ENCODE measurements around the gene TMEM151A. TPM values are rescaled to one million over a fixed set of nuclear protein-coding genes. Genes with fewer than 3 reads are reported as not detected.
"Not testable (repeated sequence)": the region's sequence is repeated elsewhere in the genome, so short reads cannot be mapped to it uniquely, and the experiment has no call there.

The TMEM151A gene
- total and polyA plus RNA-seq, 4 donors = 0.05 to 0.13 TPM; not detected in 2

- no peak for TF ChIP-seq TAF1 (conservative IDR thresholded peaks at IDR 0.05)
Measured at GRCh38 chr11:66247801-66248200, 43.9 kb upstream of the TMEM151A start (continued).

GRCh38 chr11:66248903-66249302, 42.8 kb upstream of the TMEM151A start:
- Histone ChIP-seq H3K36me3 (ENCODE audit: control insufficient read depth in 4 of 4, insufficient read depth in 3 of 4, low read depth in 1 of 4, low read length in 3 of 4) (peaks cover 0 to 4% (median 0%) of the 10 kb centered on the region in 4 donors), H3K27ac (ENCODE audit: low read depth in 1 of 2, low read length in 2 of 2) (no peak overlapping the region), H3K4me3 (ENCODE audit: low read depth in 1 of 3, low read length in 3 of 3) (no peak overlapping the region), H3K9ac (ENCODE audit: low read depth in 1 of 2, low read length in 2 of 2) (no peak overlapping the region), H3K9me3 (ENCODE audit: control insufficient read depth in 4 of 4, low read length in 3 of 4) (no peaks in the 10 kb centered on the region), H3K4me1 (ENCODE audit: control insufficient read depth in 4 of 4, insufficient read depth in 4 of 4, low read length in 3 of 4) (no peaks in the 10 kb centered on the region), H3K27me3 (ENCODE audit: control insufficient read depth in 4 of 4, insufficient read depth in 4 of 4, low read length in 3 of 4) (no peaks in the 10 kb centered on the region)
- no peak for DNase-seq (ENCODE audit: low spot score)
- 90% methylated on average over 6 of the region's 6 CpGs for WGBS
- TF ChIP-seq SP1 (IDR thresholded peaks at IDR 0.05) = no peak

GRCh38 chr11:66251809-66252208, 39.9 kb upstream of the TMEM151A start:
- no peak overlapping the region for H3K27ac ChIP-seq (ENCODE audit: low read depth in 1 of 2, low read length in 2 of 2)
- no peak overlapping the region for H3K9ac ChIP-seq (ENCODE audit: low read depth in 1 of 2, low read length in 2 of 2)
- 84% methylated on average over 7 of the region's 7 CpGs for WGBS
- no peaks in the 10 kb centered on the region for H3K27me3 ChIP-seq (ENCODE audit: control insufficient read depth in 4 of 4, insufficient read depth in 4 of 4, low read length in 3 of 4)
- H3K36me3 ChIP-seq (ENCODE audit: control insufficient read depth in 4 of 4, insufficient read depth in 3 of 4, low read depth in 1 of 4, low read length in 3 of 4) = no peaks in the 10 kb centered on the region
- no peak overlapping the region for H3K4me3 ChIP-seq (ENCODE audit: low read depth in 1 of 3, low read length in 3 of 3)
- no peaks in the 10 kb centered on the region for H3K9me3 ChIP-seq (ENCODE audit: control insufficient read depth in 4 of 4, low read length in 3 of 4)
- no peak for DNase-seq (ENCODE audit: low spot score)
- peaks cover 0 to under 1% (median 0%) of the 10 kb centered on the region in 4 donors for H3K4me1 ChIP-seq (ENCODE audit: control insufficient read depth in 4 of 4, insufficient read depth in 4 of 4, low read length in 3 of 4)
- TF ChIP-seq FOXA1 (IDR thresholded peaks at IDR 0.05) (no peak), FOXA2 (IDR thresholded peaks at IDR 0.05) (no peak), ZBTB33 (IDR thresholded peaks at IDR 0.05) (no peak), RAD21 (IDR thresholded peaks at IDR 0.05) (no peak)

GRCh38 chr11:66253081-66253480, 38.6 kb upstream of the TMEM151A start:
- WGBS = 88% methylated on average over 6 of the region's 6 CpGs
- H3K4me1 ChIP-seq (ENCODE audit: control insufficient read depth in 4 of 4, insufficient read depth in 4 of 4, low read length in 3 of 4); H3K4me3 ChIP-seq (ENCODE audit: low read depth in 1 of 3, low read length in 3 of 3); H3K9me3 ChIP-seq (ENCODE audit: control insufficient read depth in 4 of 4, low read length in 3 of 4); DNase-seq (ENCODE audit: low spot score); H3K36me3 ChIP-seq (ENCODE audit: control insufficient read depth in 4 of 4, insufficient read depth in 3 of 4, low read depth in 1 of 4, low read length in 3 of 4); H3K27ac ChIP-seq (ENCODE audit: low read depth in 1 of 2, low read length in 2 of 2); H3K9ac ChIP-seq (ENCODE audit: low read depth in 1 of 2, low read length in 2 of 2); H3K27me3 ChIP-seq (ENCODE audit: control insufficient read depth in 4 of 4, insufficient read depth in 4 of 4, low read length in 3 of 4): not testable (repeated sequence)

GRCh38 chr11:66258473-66258893, 33.2 kb upstream of the TMEM151A start:
- DNase-seq (ENCODE audit: low spot score) = no peak
- Histone ChIP-seq H3K4me1 (ENCODE audit: control insufficient read depth in 4 of 4, insufficient read depth in 4 of 4, low read length in 3 of 4) (peaks cover 2 to 16% (median 9%) of the 10 kb centered on the region in 4 donors), H3K4me3 (ENCODE audit: low read depth in 1 of 3, low read length in 3 of 3) (peak overlapping the region in 1 of 3 donors; percentile 91), H3K27me3 (ENCODE audit: control insufficient read depth in 4 of 4, insufficient read depth in 4 of 4, low read length in 3 of 4) (no peaks in the 10 kb centered on the region), H3K36me3 (ENCODE audit: control insufficient read depth in 4 of 4, insufficient read depth in 3 of 4, low read depth in 1 of 4, low read length in 3 of 4) (peaks cover 0 to 6% (median 2%) of the 10 kb centered on the region in 4 donors), H3K9me3 (ENCODE audit: control insufficient read depth in 4 of 4, low read length in 3 of 4) (no peaks in the 10 kb centered on the region), H3K27ac (ENCODE audit: low read depth in 1 of 2, low read length in 2 of 2) (no peak overlapping the region), H3K9ac (ENCODE audit: low read depth in 1 of 2, low read length in 2 of 2) (peak overlapping the region in 1 of 2 donors; percentile 75)
- TF ChIP-seq FOXA1 (IDR thresholded peaks at IDR 0.05) = no peak
- no peak for TF ChIP-seq YY1 (IDR thresholded peaks at IDR 0.05)
- TF ChIP-seq GABPA (IDR thresholded peaks at IDR 0.05 in 1 of 2, conservative IDR thresholded peaks at IDR 0.05 in 1 of 2) = no peak
- TF ChIP-seq HNF4G (IDR thresholded peaks at IDR 0.05) = no peak
- TF ChIP-seq TAF1 (conservative IDR thresholded peaks at IDR 0.05) = no peak
- no peak for TF ChIP-seq FOXA2 (IDR thresholded peaks at IDR 0.05)
- WGBS = 7% methylated on average over 28 of the region's 28 CpGs

All from liver (tissue), 9 donors.